GM12891 (cell line): ENCODE results near the gene PCNX4.

ENCODE experiments used
- PAX5 ChIP-seq: IDR thresholded peaks from 2 replicates; pipeline ENCODE4 v1.6.1; 2011; ENCODE audit warnings: low read length, moderate library complexity, mild to moderate bottlenecking; ENCODE audit not compliant: insufficient read depth, severe bottlenecking
- POLR2A ChIP-seq: IDR thresholded peaks from 2 replicates; pipeline ENCODE4 v1.6.1; 2011; ENCODE audit warnings: low read depth, low read length, control low read depth
- POLR2AphosphoS5 ChIP-seq: IDR thresholded peaks from 2 replicates; pipeline ENCODE4 v1.6.1; 2011; ENCODE audit warnings: low read depth, low read length, control low read depth
- POU2F2 ChIP-seq: IDR thresholded peaks from 2 replicates; pipeline ENCODE4 v1.6.1; 2011; ENCODE audit warnings: low read depth, mild to moderate bottlenecking, control low read depth, low read length, moderate library complexity
- SPI1 ChIP-seq: IDR thresholded peaks from 2 replicates; pipeline ENCODE4 v1.6.1; 2011; ENCODE audit warnings: low read depth, low read length, control low read depth
- TAF1 ChIP-seq: IDR thresholded peaks from 2 replicates; pipeline ENCODE4 v1.6.1; 2011; ENCODE audit warnings: low read depth, low read length, control low read depth

DNA sequence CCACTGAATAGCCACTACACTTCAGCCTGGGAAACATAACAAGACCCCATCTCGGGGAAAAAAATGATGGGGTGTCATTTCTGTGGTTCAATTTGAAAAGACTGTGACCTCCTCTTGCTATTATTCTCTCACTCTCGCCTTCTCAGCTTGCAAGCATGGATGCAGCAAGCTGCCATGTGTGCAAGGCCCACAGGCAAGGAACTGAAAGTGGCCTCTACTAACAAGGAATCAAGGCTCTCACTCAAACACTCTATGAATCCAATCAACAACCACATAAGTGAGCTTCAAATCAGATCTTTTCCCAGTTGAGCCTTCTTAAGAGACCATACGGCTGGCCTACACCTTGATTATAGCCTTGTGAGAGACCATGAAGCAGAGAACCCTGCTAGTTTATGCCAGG, 91.4 kb downstream of the PCNX4 start:
- TF ChIP-seq POLR2A (no peak), POU2F2 (no peak), TAF1 (no peak), POLR2AphosphoS5 (no peak), SPI1 (peak; percentile 80), PAX5 (no peak)
